Left ventricle myocardium superior (tissue), 1 donor: ENCODE results near the gene MBOAT7. TPM values are rescaled to one million over a fixed set of nuclear protein-coding genes. Genes with fewer than 3 reads are reported as not detected.

ENCODE experiments used
- ATAC-seq: fragments of 200-7000 bp; cut with Tn5 transposase; one replicate; pipeline ENCODE4 v1.9.1; 2020; ENCODE audit warnings: mild to moderate bottlenecking, moderate library complexity
- DNase-seq: peaks from one replicate; pipeline ENCODE4 v3.0.0-alpha.2; 2020
- intact Hi-C: fragments of 100-400 bp; cut with micrococcal nuclease; formaldehyde crosslinking; loops from one replicate; pipeline ENCODE4 v1.11.0; 2022
- total RNA-seq: library from RNA; stranded (reverse); fragmentation: NEBNext Ultra II Directional; extraction: Animal tissue kit (Norgen Biotek cat#: 25700); gene quantifications from one replicate; pipeline ENCODE4 v1.2.1, GENCODE V29; 2021
- donor health status: DM: no; HTN: yes; CAD: no; lungs with severe emphysema.

The MBOAT7 gene
- total RNA-seq, 1 donor from 2014 or later, result 14.8 TPM

GRCh38 chr19:54152878-54153524 is 36.4 kb downstream of the MBOAT7 start:
- intact Hi-C loops, result no loop called here
- ATAC-seq, result peak; percentile 38
- DNase-seq, result no peak

DNA sequence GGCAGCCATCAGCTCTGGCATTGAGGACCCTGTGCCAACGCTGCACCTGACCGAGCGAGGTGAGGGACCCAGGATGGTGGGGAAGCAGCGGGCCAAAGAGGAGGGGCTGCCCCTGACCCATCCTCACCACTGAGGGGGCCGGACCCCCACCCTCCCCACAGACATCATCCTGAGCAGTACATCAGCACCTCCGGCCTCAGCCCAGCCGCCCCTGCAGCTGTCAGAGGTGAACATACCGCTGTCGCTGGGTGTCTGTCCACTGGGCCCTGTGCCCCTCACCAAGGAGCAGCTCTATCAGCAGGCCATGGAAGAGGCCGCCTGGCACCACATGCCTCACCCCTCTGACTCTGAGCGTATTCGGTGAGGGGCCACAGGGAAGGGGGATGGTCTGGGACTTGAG is 37.1 kb downstream of the MBOAT7 start:
- intact Hi-C loops, result no loop called here
- DNase-seq (no peak), ATAC-seq (no peak)

DNA sequence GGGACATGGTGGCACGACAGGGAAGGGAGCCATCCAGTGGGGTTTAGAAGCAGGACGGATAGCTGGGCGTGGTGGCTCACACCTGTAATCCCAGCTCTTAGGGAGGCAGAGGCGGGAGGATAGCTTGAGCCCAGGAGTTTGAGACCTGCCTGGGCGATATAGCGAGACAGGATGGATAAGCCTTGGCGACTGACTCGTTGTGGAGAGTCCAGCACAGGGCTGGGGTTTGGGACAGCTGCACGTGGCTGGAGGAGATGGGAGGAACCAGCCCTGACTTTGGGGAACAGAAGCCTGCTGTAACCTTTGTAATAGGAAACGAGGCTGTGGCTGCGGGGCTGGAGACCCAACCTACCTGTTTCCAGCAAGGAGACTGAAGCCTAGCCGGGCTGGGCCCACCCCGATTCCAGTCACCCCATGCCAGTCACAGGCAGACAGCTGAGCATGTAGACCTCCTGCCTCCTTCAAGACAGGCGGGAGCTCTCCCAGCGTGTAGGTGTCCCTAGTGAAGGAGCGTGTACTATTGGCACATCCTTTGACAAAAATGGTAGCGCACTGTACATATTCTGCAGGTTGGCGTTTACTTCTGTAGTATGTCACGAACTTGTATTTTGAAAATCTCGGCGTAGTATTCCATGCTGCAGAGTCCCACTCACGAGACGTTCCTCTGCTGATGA is 37.9 kb downstream of the MBOAT7 start:
- intact Hi-C loops, result no loop called here

DNA sequence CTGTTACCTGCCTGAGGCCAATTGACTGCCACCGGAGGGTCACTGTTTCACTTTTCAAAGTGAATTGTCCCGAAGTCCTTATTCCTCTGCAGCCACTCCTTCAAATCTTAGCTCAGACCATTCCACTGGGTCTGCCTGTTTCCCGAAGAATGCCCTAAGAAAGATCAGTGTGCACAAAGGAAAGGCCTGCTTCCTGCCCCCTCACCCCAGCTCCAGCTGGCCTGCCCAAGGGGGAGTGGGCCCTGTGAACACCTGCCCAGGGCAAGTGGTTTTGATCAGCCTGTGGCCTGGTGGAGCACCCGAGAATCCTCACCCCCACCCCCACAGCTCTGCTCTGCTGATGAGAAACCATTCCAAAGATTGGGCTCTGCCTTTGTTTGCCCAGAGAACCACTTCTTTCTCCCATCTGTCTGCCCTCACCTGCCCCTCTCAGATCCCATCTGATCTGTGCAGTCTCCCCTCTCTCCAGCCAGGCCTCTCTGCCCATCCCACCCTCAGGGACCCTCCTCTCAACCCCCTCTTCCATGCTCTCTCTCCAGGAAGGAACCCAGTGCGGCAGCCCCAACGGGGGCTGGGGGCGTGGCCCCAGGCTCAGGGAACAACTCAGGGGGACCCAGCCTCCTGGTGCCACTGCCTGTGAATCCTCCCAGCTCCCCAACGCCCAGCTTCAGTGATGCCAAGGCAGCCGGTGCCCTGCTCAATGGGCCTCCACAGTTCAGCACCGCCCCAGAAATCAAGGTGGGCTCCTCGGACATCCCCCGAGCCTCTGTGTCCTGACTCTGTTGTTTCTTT is 40.2 kb downstream of the MBOAT7 start:
- ATAC-seq, result no peak
- no peak for DNase-seq
- intact Hi-C loops, result no loop called here

More for the DNA sequence above, 37.9 kb downstream of the MBOAT7 start:
- DNase-seq (no peak), ATAC-seq (no peak)

DNA sequence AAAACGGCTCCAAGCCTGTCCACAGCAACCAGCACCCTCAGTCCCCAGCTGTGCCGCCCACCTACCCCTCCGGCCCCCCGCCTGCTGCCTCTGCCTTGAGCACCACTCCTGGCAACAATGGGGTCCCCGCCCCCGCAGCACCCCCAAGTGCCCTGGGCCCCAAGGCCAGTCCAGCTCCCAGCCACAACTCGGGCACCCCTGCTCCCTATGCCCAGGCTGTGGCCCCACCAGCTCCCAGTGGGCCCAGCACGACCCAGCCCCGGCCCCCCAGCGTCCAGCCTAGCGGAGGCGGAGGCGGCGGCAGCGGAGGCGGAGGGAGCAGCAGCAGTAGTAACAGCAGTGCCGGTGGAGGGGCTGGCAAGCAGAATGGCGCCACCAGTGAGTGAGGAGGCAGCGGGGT is 41.2 kb downstream of the MBOAT7 start:
- DNase-seq (no peak), ATAC-seq (peak; percentile 5)
- intact Hi-C loops, result no loop called here

DNA sequence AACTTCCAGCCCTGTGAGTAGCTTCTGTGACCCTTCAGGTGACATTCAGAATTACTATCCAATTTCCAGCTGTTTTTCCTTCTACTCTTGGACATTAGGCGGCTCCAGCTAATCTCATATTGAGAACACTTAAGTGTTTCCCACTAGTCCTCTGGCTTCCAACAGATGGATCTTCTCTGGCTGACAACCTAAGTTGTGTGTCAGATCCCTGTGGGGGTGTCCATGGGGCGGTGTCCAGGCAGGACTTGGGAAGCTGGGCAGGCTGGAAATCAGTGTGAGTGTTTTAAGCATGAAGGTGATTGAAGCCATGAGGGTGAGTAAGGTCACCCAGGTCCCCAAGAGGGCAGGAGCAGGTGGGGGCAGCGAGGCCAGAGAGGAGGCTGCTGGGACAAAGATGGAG is 41.7 kb downstream of the MBOAT7 start:
- intact Hi-C loops, result no loop called here
- DNase-seq, result peak; percentile 71
- peak; percentile 80 for ATAC-seq

GRCh38 chr19:54145541-54146158 is 43.7 kb downstream of the MBOAT7 start:
- no peak for DNase-seq
- intact Hi-C loops, result no loop called here
- ATAC-seq, result no peak

DNA sequence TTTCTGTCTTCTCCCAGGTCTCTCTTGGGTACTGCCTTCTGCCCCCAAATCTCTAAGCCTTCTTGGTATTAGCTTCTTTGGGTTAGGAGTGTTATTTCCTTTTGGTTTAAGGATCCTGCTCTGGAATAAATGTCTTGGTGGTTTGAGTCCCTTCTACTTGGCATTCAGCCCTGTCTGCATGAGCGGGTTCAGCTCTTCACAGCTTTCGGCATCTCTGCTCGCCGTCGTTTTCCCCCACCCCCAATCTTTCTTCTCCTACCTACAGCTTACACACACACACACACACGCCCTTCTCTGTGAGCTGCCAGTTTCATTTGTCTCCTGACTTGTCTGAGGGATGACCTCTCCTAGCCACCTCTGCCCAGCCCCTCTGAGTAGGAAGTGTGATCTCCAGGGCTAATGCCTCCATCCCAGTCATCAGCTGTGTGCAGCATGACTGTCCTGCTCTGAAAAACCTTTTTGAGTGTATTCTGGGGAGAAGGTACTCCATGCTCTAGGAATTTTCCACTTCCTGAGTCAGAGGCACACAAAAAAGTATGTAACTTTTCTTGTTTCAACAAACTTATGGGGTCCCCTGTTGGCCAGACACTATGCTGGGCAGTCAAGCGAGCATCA is 47.1 kb downstream of the MBOAT7 start:
- intact Hi-C loops, result no loop called here
- ATAC-seq, result no peak
- no peak for DNase-seq

DNA sequence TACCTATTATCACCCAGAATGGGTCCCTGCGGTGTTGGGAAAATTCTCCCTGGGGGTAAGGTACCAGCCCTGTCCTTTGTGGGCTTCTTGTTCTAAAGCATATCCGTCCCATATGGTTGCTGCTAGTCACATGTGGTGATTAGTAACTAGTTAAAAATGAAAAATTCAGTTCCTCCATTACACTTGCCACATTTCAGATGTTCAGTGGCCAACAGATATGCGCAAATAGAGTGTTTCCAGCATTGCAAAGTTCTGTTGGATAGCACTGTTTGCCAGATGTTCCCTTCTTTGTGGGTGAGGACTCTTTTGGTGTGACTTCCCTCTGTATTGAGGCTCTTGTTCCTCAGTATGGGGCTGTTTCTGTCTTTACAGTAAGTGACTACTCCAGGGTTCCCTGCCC is 48.0 kb downstream of the MBOAT7 start:
- intact Hi-C loops, result no loop called here
- DNase-seq (no peak), ATAC-seq (no peak)

GRCh38 chr19:54138489-54139256 is 50.7 kb downstream of the MBOAT7 start:
- no peak for DNase-seq
- no peak for ATAC-seq
- intact Hi-C loops, result no loop called here

DNA sequence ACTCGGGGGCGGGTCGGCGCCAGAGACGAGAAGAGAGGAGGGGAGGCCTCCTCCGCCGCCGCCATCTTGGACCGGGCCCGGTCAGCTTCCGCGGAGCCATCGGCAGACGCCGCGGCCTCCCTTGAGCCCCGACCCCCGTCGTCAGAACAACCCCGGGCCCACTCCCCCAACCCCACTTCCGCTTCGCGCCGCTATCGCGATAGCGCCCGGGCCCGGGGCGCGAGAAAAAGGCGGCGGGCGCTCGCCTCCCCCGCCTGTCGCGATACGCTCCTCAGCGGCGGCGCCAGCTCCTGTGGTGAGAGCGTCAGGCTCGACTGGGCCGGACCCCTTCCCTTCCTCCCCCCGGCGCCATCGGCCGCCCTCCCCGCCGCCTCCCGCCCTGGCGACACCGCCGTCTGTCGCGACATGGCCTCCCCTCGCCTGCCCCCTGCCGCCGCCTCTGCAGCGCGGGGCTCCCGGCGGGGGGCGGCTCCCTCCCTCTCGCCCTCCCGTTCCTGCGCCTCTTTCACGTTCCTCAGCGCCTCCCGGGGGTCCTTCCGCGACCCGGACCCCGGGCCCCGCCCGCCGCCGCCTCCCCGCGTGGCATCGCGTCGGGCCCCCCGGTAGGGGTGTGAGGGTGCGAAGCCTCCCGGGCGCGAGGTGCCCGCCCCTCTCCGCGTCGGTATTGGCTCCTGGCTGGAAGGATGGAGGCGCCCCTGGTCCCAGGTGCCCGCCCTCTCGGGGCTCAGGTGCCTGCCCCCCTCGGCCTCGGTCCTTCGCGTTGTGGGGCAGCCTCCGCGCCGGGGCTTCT is 51.5 kb downstream of the MBOAT7 start, which contains the start of gene CNOT3:
Gene CNOT3, plus strand, starts transcription at position 64 of the 790 bp plus-strand sequence. CDS start 5,217 bp downstream, outside the sequence.
- ATAC-seq, result no peak
- no peak for DNase-seq
- intact Hi-C loops, result no loop called here

GRCh38 chr19:54136864-54137698 is 52.3 kb downstream of the MBOAT7 start:
- intact Hi-C loops, result no loop called here
- peak; percentile 92 for ATAC-seq
- peak; percentile 99 for DNase-seq

- intact Hi-C loops, result no loop called here
- DNase-seq (no peak), ATAC-seq (no peak)
These were observed 53.1 kb downstream of the MBOAT7 start for GRCh38 chr19:54136086-54136863.

DNA sequence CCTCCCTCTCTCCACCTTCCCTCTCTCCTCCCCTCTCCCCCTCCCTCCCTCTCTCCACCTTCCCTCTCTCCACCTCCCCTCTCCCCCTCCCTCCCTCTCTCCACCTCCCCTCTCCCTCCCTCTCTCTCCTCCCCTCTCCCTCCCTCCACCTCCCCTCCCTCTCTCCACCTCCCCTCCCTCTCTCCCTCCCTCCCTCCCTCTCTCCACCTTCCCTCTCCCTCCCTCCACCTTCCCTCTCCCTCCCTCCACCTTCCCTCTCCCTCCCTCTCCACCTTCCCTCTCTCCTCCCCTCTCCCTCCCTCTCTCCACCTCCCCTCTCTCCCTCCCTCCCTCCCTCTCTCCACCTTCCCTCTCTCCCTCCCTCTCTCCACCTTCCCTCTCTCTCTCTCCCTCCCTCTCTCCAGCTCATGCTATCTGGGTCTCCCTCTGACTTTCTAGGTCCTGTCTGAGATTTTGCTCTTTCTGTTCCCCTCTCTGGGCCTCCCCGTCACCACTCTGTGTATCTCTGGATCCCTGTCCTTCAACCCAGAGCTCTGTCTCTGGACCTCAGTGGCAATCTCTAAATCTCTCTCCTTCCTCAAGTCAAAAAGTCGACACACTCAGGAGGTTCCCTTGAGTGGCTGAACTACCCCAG is 55.3 kb downstream of the MBOAT7 start:
- intact Hi-C loops, result no loop called here
- DNase-seq (no peak), ATAC-seq (no peak)

DNA sequence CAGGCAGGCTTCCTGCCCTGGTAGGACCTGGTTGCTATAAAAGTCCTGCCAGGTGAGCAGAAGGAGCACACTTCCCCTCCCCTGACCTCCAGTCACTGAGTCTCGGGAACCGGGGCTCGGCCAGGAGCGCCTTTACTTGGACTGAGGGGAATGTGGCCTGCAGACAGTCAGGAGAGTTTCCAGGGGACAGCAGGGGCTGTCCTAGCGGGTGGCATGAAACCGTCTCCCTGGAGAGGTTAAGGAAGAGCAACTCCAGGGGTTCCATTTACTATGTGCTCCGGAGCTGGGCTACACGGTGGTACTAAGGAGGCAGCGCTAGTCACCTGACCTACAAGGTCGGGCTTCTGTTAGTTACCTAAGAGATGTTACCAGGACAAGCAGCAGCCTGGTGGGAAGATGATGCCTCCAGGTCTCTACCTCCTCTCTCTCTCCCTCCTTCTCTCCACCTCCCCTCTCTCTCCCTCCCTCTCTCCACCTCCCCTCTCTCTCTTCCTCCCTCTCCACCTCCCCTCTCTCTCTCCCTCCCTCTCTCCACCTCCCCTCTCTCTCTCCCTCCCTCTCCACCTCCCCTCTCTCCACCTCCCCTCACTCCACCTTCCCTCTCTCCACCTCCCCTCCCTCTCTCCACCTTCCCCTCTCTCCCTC is 55.9 kb downstream of the MBOAT7 start:
- no peak for DNase-seq
- intact Hi-C loops, result no loop called here
- no peak for ATAC-seq
